Mesendoderm (in vitro differentiated cells): Measurements from ENCODE around the gene MYO15B.
"Not testable (repeated sequence)": the region's sequence is repeated elsewhere in the genome, so short reads cannot be mapped to it uniquely, and the experiment has no call there.

Experiments used
- DNase-seq: peaks from one replicate; pipeline ENCODE4 v3.0.0; 2013
- H2AK5ac ChIP-seq: 2 replicates; pipeline ENCODE4 v1.6.1; 2013; ENCODE audit warnings: low read length, inconsistent platforms
- H2BK120ac ChIP-seq: 2 replicates; pipeline ENCODE4 v1.6.1; 2013; ENCODE audit warnings: low read depth, mild to moderate bottlenecking, low read length, moderate library complexity, mixed read lengths
- H2BK15ac ChIP-seq: replicated peaks from 2 replicates; pipeline ENCODE4 v1.6.1; 2013; ENCODE audit warnings: low read depth, mild to moderate bottlenecking, moderate library complexity
- H2BK5ac ChIP-seq: 2 replicates; pipeline ENCODE4 v1.6.1; 2013; ENCODE audit warnings: low read length, inconsistent platforms
- H3K18ac ChIP-seq: 2 replicates; pipeline ENCODE4 v1.6.1; 2013; ENCODE audit warnings: mild to moderate bottlenecking, low read length, mixed read lengths
- H3K23ac ChIP-seq: one replicate; pipeline ENCODE4 v1.6.1; 2013; ENCODE audit warnings: low read length
- H3K27ac ChIP-seq: 2 replicates; pipeline ENCODE4 v1.5.1; 2013; ENCODE audit warnings: low read depth, mild to moderate bottlenecking, inconsistent platforms, low read length, moderate library complexity
- H3K27me3 ChIP-seq: 2 replicates; pipeline ENCODE4 v1.6.1; 2013; ENCODE audit warnings: low read length, control low read depth, mild to moderate bottlenecking, inconsistent platforms; ENCODE audit not compliant: insufficient read depth, poor library complexity
- H3K36me3 ChIP-seq: 2 replicates; pipeline ENCODE4 v1.6.1; 2013; ENCODE audit warnings: low read length, inconsistent platforms; ENCODE audit not compliant: control insufficient read depth, insufficient read depth
- H3K4ac ChIP-seq: one replicate; pipeline ENCODE4 v1.6.1; 2013; ENCODE audit warnings: low read depth, mild to moderate bottlenecking, low read length, moderate library complexity
- H3K4me1 ChIP-seq: 2 replicates; pipeline ENCODE4 v1.6.1; 2013; ENCODE audit warnings: low read depth, low read length, inconsistent platforms; ENCODE audit not compliant: control insufficient read depth
- H3K4me2 ChIP-seq: 2 replicates; pipeline ENCODE4 v1.6.1; 2013; ENCODE audit warnings: low read length
- H3K4me3 ChIP-seq: 2 replicates; pipeline ENCODE4 v1.5.1; 2013; ENCODE audit warnings: mild to moderate bottlenecking, low read length
- H3K56ac ChIP-seq: one replicate; pipeline ENCODE4 v1.6.1; 2013; ENCODE audit warnings: low read length
- H3K79me1 ChIP-seq: 2 replicates; pipeline ENCODE4 v1.6.1; 2013; ENCODE audit warnings: low read length, inconsistent platforms
- H3K79me2 ChIP-seq: 2 replicates; pipeline ENCODE4 v1.6.1; 2013; ENCODE audit warnings: mild to moderate bottlenecking, low read length; ENCODE audit not compliant: control insufficient read depth, insufficient read depth
- H3K9ac ChIP-seq: 2 replicates; pipeline ENCODE4 v1.6.1; 2013; ENCODE audit warnings: low read length, inconsistent platforms
- H4K5ac ChIP-seq: one replicate; pipeline ENCODE4 v1.6.1; 2013; ENCODE audit warnings: low read length
- H4K8ac ChIP-seq: one replicate; pipeline ENCODE4 v1.6.1; 2013; ENCODE audit warnings: low read depth, mild to moderate bottlenecking, control low read depth, low read length, moderate library complexity
- WGBS: extraction: QIAGEN DNeasy Blood & Tissue Kit; methylation state at CpG from one replicate; pipeline ENCODE4 v1.1.7; 2013; ENCODE audit warnings: low lambda C conversion rate, missing lambda C conversion rate; ENCODE audit not compliant: insufficient coverage; ENCODE audit errors: extremely low coverage; 5-methylcytosine and 5-hydroxymethylcytosine counted together

MYO15B gene

GRCh38 chr17:75636381-75637142, 49.0 kb downstream of the MYO15B start:
- H3K27me3 ChIP-seq = no peaks in the 10 kb centered on the region
- no peak overlapping the region for H2BK15ac ChIP-seq
- H2BK120ac ChIP-seq = no peak overlapping the region
- H3K56ac ChIP-seq = no peak overlapping the region
- WGBS = no CpG with 5 or more reads among the region's 19 CpGs
- no peaks in the 10 kb centered on the region for H3K79me2 ChIP-seq
- H3K79me1 ChIP-seq = no peaks in the 10 kb centered on the region
- H3K18ac ChIP-seq = no peak overlapping the region
- no peak overlapping the region for H4K8ac ChIP-seq
- H3K4me2 ChIP-seq = no peak overlapping the region
- no peak overlapping the region for H3K9ac ChIP-seq
- no peak overlapping the region for H2AK5ac ChIP-seq
- peaks cover 3% of the 10 kb centered on the region for H3K4me1 ChIP-seq
- H3K4me3 ChIP-seq = no peak overlapping the region
- no peak overlapping the region for H2BK5ac ChIP-seq
- H3K4ac ChIP-seq = no peak overlapping the region
- no peaks in the 10 kb centered on the region for H3K36me3 ChIP-seq
- DNase-seq = no peak
- H3K23ac ChIP-seq = no peak overlapping the region
- H3K27ac ChIP-seq = no peak overlapping the region
- no peak overlapping the region for H4K5ac ChIP-seq

- Histone ChIP-seq H3K36me3 (no peaks in the 10 kb centered on the region), H3K79me1 (no peaks in the 10 kb centered on the region), H3K27ac (no peak overlapping the region), H3K56ac (no peak overlapping the region), H3K4me1 (peaks cover 3% of the 10 kb centered on the region), H3K79me2 (no peaks in the 10 kb centered on the region), H3K4ac (no peak overlapping the region), H3K4me3 (no peak overlapping the region), H2BK15ac (no peak overlapping the region), H4K5ac (no peak overlapping the region), H3K27me3 (no peaks in the 10 kb centered on the region), H3K18ac (no peak overlapping the region), H3K23ac (no peak overlapping the region), H4K8ac (no peak overlapping the region), H2BK5ac (no peak overlapping the region), H3K9ac (no peak overlapping the region), H2AK5ac (no peak overlapping the region), H3K4me2 (no peak overlapping the region), H2BK120ac (no peak overlapping the region)
- DNase-seq = no peak
- WGBS = no CpG with 5 or more reads among the region's 13 CpGs
These were observed 49.5 kb downstream of the MYO15B start for GRCh38 chr17:75637143-75637538.

GRCh38 chr17:75637551-75637950, 50.0 kb downstream of the MYO15B start:
- no peak overlapping the region for H2BK5ac ChIP-seq
- H3K4ac ChIP-seq = no peak overlapping the region
- no peak overlapping the region for H3K18ac ChIP-seq
- DNase-seq = no peak
- no peaks in the 10 kb centered on the region for H3K36me3 ChIP-seq
- no peaks in the 10 kb centered on the region for H3K79me1 ChIP-seq
- no peaks in the 10 kb centered on the region for H3K27me3 ChIP-seq
- no peak overlapping the region for H3K23ac ChIP-seq
- no peak overlapping the region for H3K27ac ChIP-seq
- H3K4me3 ChIP-seq = no peak overlapping the region
- H4K8ac ChIP-seq = no peak overlapping the region
- H4K5ac ChIP-seq = no peak overlapping the region
- no peak overlapping the region for H2AK5ac ChIP-seq
- no peak overlapping the region for H2BK15ac ChIP-seq
- peaks cover 3% of the 10 kb centered on the region for H3K4me1 ChIP-seq
- no peaks in the 10 kb centered on the region for H3K79me2 ChIP-seq
- H3K9ac ChIP-seq = no peak overlapping the region
- H3K56ac ChIP-seq = no peak overlapping the region
- H2BK120ac ChIP-seq = no peak overlapping the region
- no CpG with 5 or more reads among the region's 7 CpGs for WGBS
- no peak overlapping the region for H3K4me2 ChIP-seq

- WGBS = no CpG with 5 or more reads among the region's 12 CpGs
- not testable (repeated sequence) for H3K4me1 ChIP-seq, H3K79me2 ChIP-seq
These were observed 50.4 kb downstream of the MYO15B start for GRCh38 chr17:75638039-75638438.

GRCh38 chr17:75638893-75639292, 51.3 kb downstream of the MYO15B start:
- Histone ChIP-seq H3K4me1 (no peaks in the 10 kb centered on the region), H3K79me1 (no peaks in the 10 kb centered on the region), H2BK5ac (no peak overlapping the region), H2BK120ac (no peak overlapping the region), H3K27me3 (no peaks in the 10 kb centered on the region), H3K23ac (no peak overlapping the region), H4K8ac (no peak overlapping the region), H3K4me3 (no peak overlapping the region), H2AK5ac (no peak overlapping the region), H3K4me2 (no peak overlapping the region), H3K18ac (no peak overlapping the region), H3K9ac (no peak overlapping the region), H3K56ac (no peak overlapping the region), H2BK15ac (no peak overlapping the region), H3K4ac (no peak overlapping the region), H3K79me2 (no peaks in the 10 kb centered on the region), H3K27ac (no peak overlapping the region), H4K5ac (no peak overlapping the region), H3K36me3 (no peaks in the 10 kb centered on the region)
- no peak for DNase-seq
- no CpG with 5 or more reads among the region's 13 CpGs for WGBS

More at GRCh38 chr17:75638039-75638438, 50.4 kb downstream of the MYO15B start:
- H3K23ac ChIP-seq, H2BK15ac ChIP-seq, H3K27ac ChIP-seq, H2BK5ac ChIP-seq, DNase-seq, H3K18ac ChIP-seq, H3K36me3 ChIP-seq, H4K8ac ChIP-seq, H3K4ac ChIP-seq, H2AK5ac ChIP-seq, H4K5ac ChIP-seq, H3K4me2 ChIP-seq, H3K56ac ChIP-seq, H2BK120ac ChIP-seq, H3K27me3 ChIP-seq, H3K79me1 ChIP-seq, H3K4me3 ChIP-seq, H3K9ac ChIP-seq: not testable (repeated sequence)

- Histone ChIP-seq H3K23ac (no peak overlapping the region), H3K4me1 (no peaks in the 10 kb centered on the region), H3K18ac (no peak overlapping the region), H3K4me2 (no peak overlapping the region), H3K4me3 (no peak overlapping the region), H3K36me3 (no peaks in the 10 kb centered on the region), H3K9ac (no peak overlapping the region), H3K79me2 (no peaks in the 10 kb centered on the region), H3K56ac (no peak overlapping the region), H2BK120ac (no peak overlapping the region), H3K4ac (no peak overlapping the region), H3K27me3 (no peaks in the 10 kb centered on the region), H2BK15ac (no peak overlapping the region), H3K79me1 (no peaks in the 10 kb centered on the region), H4K8ac (no peak overlapping the region), H2BK5ac (no peak overlapping the region), H3K27ac (no peak overlapping the region), H2AK5ac (no peak overlapping the region), H4K5ac (no peak overlapping the region)
- no CpG with 5 or more reads among the region's 3 CpGs for WGBS
- no peak for DNase-seq
These were observed 51.7 kb downstream of the MYO15B start for GRCh38 chr17:75639327-75639726.
